IPS DF 6.9 (cell line): ENCODE data around the gene SOS1.
"Not testable (repeated sequence)": the region's sequence is repeated elsewhere in the genome, so short reads cannot be mapped to it uniquely, and the experiment has no call there.

Experiments used
- DNase-seq: peaks from one replicate; pipeline ENCODE4 v3.0.0-alpha.2; 2013; ENCODE audit warnings: low read depth, low spot score
- H3K27ac ChIP-seq: one replicate; pipeline ENCODE4 v1.5.1; 2013; ENCODE audit warnings: low read length, control low read depth
- H3K27me3 ChIP-seq: 2 replicates; pipeline ENCODE4 v1.6.1; 2013; ENCODE audit warnings: mild to moderate bottlenecking, low read length; ENCODE audit not compliant: control insufficient read depth, insufficient read depth
- H3K36me3 ChIP-seq: 2 replicates; pipeline ENCODE4 v1.6.1; 2013; ENCODE audit warnings: low read length; ENCODE audit not compliant: control insufficient read depth, insufficient read depth
- H3K4me1 ChIP-seq: 2 replicates; pipeline ENCODE4 v1.6.1; 2013; ENCODE audit warnings: low read length; ENCODE audit not compliant: control insufficient read depth, insufficient read depth
- H3K4me3 ChIP-seq: 2 replicates; pipeline ENCODE4 v1.5.1; 2013; ENCODE audit warnings: mild to moderate bottlenecking, low read length
- H3K9me3 ChIP-seq: 2 replicates; pipeline ENCODE4 v1.6.1; 2013; ENCODE audit warnings: low read length, inconsistent platforms; ENCODE audit not compliant: control insufficient read depth, insufficient read depth
- WGBS: extraction: QIAGEN DNeasy Blood & Tissue Kit; methylation state at CpG from one replicate; pipeline ENCODE4 v1.1.7; 2013; ENCODE audit warnings: mixed read lengths, missing lambda C conversion rate; ENCODE audit not compliant: insufficient read length, insufficient coverage; 5-methylcytosine and 5-hydroxymethylcytosine counted together

The SOS1 gene

GRCh38 chr2:39069136-39069515 lies 51.7 kb downstream of the SOS1 start:
- Histone ChIP-seq H3K27me3 (no peaks in the 10 kb centered on the region), H3K9me3 (no peaks in the 10 kb centered on the region), H3K27ac (no peak overlapping the region), H3K4me1 (no peaks in the 10 kb centered on the region), H3K36me3 (no peaks in the 10 kb centered on the region), H3K4me3 (no peak overlapping the region)
- no CpG with 5 or more reads among the region's 3 CpGs for WGBS
- DNase-seq, result no peak

GRCh38 chr2:39068299-39069135 lies 52.3 kb downstream of the SOS1 start:
- H3K36me3 ChIP-seq, result no peaks in the 10 kb centered on the region
- H3K4me1 ChIP-seq, result no peaks in the 10 kb centered on the region
- no peaks in the 10 kb centered on the region for H3K9me3 ChIP-seq
- H3K4me3 ChIP-seq, result no peak overlapping the region
- no CpG with 5 or more reads among the region's 1 CpG for WGBS
- DNase-seq, result no peak
- H3K27me3 ChIP-seq, result no peaks in the 10 kb centered on the region
- H3K27ac ChIP-seq, result no peak overlapping the region

- Histone ChIP-seq H3K4me3 (no peak overlapping the region), H3K27me3 (no peaks in the 10 kb centered on the region), H3K9me3 (no peaks in the 10 kb centered on the region), H3K27ac (no peak overlapping the region), H3K4me1 (no peaks in the 10 kb centered on the region), H3K36me3 (no peaks in the 10 kb centered on the region)
- DNase-seq, result no peak
Observed at GRCh38 chr2:39065616-39066015, 55.2 kb downstream of the SOS1 start.

GRCh38 chr2:39062320-39062719 lies 58.5 kb downstream of the SOS1 start:
- Histone ChIP-seq H3K4me1 (no peaks in the 10 kb centered on the region), H3K36me3 (no peaks in the 10 kb centered on the region), H3K9me3 (no peaks in the 10 kb centered on the region), H3K27ac (no peak overlapping the region), H3K27me3 (no peaks in the 10 kb centered on the region), H3K4me3 (no peak overlapping the region)
- no peak for DNase-seq
- WGBS, result no CpG with 5 or more reads among the region's 6 CpGs

- H3K4me1 ChIP-seq, result no peaks in the 10 kb centered on the region
- no peaks in the 10 kb centered on the region for H3K27me3 ChIP-seq
- no peak overlapping the region for H3K27ac ChIP-seq
- no peak overlapping the region for H3K4me3 ChIP-seq
- no peaks in the 10 kb centered on the region for H3K36me3 ChIP-seq
- no CpG with 5 or more reads among the region's 4 CpGs for WGBS
- DNase-seq, result no peak
- no peaks in the 10 kb centered on the region for H3K9me3 ChIP-seq
Observed at GRCh38 chr2:39061280-39061679, 59.6 kb downstream of the SOS1 start.

GRCh38 chr2:39059366-39059952 lies 61.4 kb downstream of the SOS1 start:
- no peak overlapping the region for H3K27ac ChIP-seq
- H3K9me3 ChIP-seq, result no peaks in the 10 kb centered on the region
- H3K4me3 ChIP-seq, result no peak overlapping the region
- H3K27me3 ChIP-seq, result no peaks in the 10 kb centered on the region
- no peaks in the 10 kb centered on the region for H3K36me3 ChIP-seq
- no peak for DNase-seq
- 100% methylated on average over 1 of the region's 2 CpGs for WGBS
- H3K4me1 ChIP-seq, result no peaks in the 10 kb centered on the region

- H3K27me3 ChIP-seq, result no peaks in the 10 kb centered on the region
- no CpG with 5 or more reads among the region's 3 CpGs for WGBS
- no peaks in the 10 kb centered on the region for H3K9me3 ChIP-seq
- H3K27ac ChIP-seq, result no peak overlapping the region
- no peaks in the 10 kb centered on the region for H3K36me3 ChIP-seq
- DNase-seq, result no peak
- H3K4me1 ChIP-seq, result no peaks in the 10 kb centered on the region
- no peak overlapping the region for H3K4me3 ChIP-seq
Observed at GRCh38 chr2:39058101-39058500, 62.8 kb downstream of the SOS1 start.

- H3K36me3 ChIP-seq, DNase-seq, H3K9me3 ChIP-seq, H3K4me1 ChIP-seq, H3K27me3 ChIP-seq, H3K4me3 ChIP-seq, H3K27ac ChIP-seq: not testable (repeated sequence)
- no CpG with 5 or more reads among the region's 6 CpGs for WGBS
Observed at GRCh38 chr2:39052665-39053064, 68.2 kb downstream of the SOS1 start.

- Histone ChIP-seq H3K9me3 (no peaks in the 10 kb centered on the region), H3K4me3 (no peak overlapping the region), H3K27ac (no peak overlapping the region), H3K36me3 (no peaks in the 10 kb centered on the region), H3K27me3 (no peaks in the 10 kb centered on the region), H3K4me1 (no peaks in the 10 kb centered on the region)
- no CpG with 5 or more reads among the region's 1 CpG for WGBS
- DNase-seq, result no peak
Observed at GRCh38 chr2:39050109-39050508, 70.7 kb downstream of the SOS1 start.

- no peaks in the 10 kb centered on the region for H3K9me3 ChIP-seq
- no peaks in the 10 kb centered on the region for H3K36me3 ChIP-seq
- no CpG with 5 or more reads among the region's 2 CpGs for WGBS
- no peak overlapping the region for H3K27ac ChIP-seq
- DNase-seq, result no peak
- no peaks in the 10 kb centered on the region for H3K27me3 ChIP-seq
- no peaks in the 10 kb centered on the region for H3K4me1 ChIP-seq
- H3K4me3 ChIP-seq, result no peak overlapping the region
Observed at GRCh38 chr2:39039072-39039471, 81.8 kb downstream of the SOS1 start.

- H3K9me3 ChIP-seq, result no peaks in the 10 kb centered on the region
- H3K27me3 ChIP-seq, result no peaks in the 10 kb centered on the region
- no peaks in the 10 kb centered on the region for H3K4me1 ChIP-seq
- H3K4me3 ChIP-seq, result no peak overlapping the region
- H3K27ac ChIP-seq, result no peak overlapping the region
- peaks cover 2% of the 10 kb centered on the region; the same call in 1 of the 2 replicates for H3K36me3 ChIP-seq
- DNase-seq, result no peak
Observed at GRCh38 chr2:39033980-39034379, 86.9 kb downstream of the SOS1 start.
